Astrocyte of the cerebellum (primary cell): ENCODE data around the gene SORCS1.

Source experiments
- DNase-seq: peaks from one replicate; pipeline ENCODE4 v3.0.0-alpha.2; 2011; ENCODE audit warnings: low read depth
- H3K4me3 ChIP-seq: 2 replicates; pipeline ENCODE4 v1.5.1; 2011; ENCODE audit warnings: mild to moderate bottlenecking, low read depth, low read length, moderate library complexity
- in situ Hi-C: cut with HindIII; loops from 2 replicates; pipeline ENCODE4 v1.10.0; 2017; ENCODE audit warnings: low sequenced_read_pairs
- TF ChIP-seq, protein P1 (sequence below): IDR thresholded peaks from 2 replicates; pipeline ENCODE4 v1.5.1; 2012; ENCODE audit warnings: low read length, low read depth, moderate library complexity, mild to moderate bottlenecking; ENCODE audit errors: missing control alignments

Gene SORCS1

DNA sequence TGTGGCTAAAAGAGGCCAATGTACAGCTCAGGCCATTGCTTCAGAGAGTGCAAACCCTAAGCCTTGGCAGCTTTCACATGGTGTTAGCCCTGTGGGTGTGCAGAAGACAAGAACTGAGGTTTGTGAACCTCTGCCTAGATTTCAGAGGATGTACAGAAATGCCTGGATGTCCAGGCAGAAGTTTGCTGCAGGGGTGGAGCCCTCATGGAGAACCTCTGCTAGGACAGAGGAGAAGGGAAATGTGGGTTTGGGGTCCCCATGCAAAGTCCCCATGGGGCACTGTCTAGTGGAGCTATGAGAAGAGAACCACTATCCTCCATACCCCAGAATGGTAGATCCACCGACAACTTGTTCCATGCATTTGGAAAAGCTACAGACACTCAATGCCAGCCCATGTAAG lies 12.4 kb downstream of the SORCS1 start:
- in situ Hi-C loops: no loop called here
- H3K4me3 ChIP-seq: no peak overlapping the region
- no peak for DNase-seq
- TF ChIP-seq, protein P1, sequence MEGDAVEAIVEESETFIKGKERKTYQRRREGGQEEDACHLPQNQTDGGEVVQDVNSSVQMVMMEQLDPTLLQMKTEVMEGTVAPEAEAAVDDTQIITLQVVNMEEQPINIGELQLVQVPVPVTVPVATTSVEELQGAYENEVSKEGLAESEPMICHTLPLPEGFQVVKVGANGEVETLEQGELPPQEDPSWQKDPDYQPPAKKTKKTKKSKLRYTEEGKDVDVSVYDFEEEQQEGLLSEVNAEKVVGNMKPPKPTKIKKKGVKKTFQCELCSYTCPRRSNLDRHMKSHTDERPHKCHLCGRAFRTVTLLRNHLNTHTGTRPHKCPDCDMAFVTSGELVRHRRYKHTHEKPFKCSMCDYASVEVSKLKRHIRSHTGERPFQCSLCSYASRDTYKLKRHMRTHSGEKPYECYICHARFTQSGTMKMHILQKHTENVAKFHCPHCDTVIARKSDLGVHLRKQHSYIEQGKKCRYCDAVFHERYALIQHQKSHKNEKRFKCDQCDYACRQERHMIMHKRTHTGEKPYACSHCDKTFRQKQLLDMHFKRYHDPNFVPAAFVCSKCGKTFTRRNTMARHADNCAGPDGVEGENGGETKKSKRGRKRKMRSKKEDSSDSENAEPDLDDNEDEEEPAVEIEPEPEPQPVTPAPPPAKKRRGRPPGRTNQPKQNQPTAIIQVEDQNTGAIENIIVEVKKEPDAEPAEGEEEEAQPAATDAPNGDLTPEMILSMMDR: no peak

DNA sequence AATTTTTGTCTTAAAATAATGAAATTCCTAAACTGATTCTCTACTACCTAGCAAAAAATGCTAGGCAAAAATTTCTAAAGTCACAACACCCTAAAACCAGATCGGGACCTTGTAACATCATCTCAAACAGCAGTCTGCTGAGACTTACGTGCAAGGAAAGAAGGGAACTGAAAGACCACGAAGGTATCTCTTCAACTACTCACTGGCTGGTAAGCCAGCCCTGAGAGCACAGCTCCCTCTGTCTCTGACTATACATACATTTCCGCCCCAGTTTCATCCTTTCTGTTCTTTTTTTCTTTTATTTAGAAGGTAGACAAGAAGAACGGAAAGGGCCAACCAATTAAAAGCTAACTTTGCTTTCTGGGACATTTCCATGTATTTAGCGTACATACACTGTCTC lies 15.6 kb downstream of the SORCS1 start:
- TF ChIP-seq, protein P1: no peak
- no peak for DNase-seq
- in situ Hi-C loops: no loop called here
- H3K4me3 ChIP-seq: no peak overlapping the region

DNA sequence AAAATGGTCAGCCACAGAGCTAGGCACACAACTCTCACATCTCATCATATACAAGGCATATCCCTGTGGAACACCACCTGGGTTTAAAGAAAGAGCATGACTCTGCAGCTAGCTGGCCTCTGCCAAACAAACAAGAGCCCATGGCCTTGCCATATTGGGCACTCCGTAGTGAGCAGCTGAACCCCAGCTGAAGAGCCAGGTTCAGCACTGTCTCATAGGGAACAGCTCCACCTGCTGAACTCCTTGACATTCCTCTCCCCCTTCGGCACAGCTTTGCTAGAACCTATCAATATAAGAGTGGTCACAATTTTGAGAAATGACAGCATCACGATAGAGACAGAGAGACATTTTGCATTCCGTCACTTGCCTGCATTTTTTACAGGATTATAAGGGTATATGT lies 20.0 kb downstream of the SORCS1 start:
- in situ Hi-C loops: no loop called here
- no peak for DNase-seq
- no peak overlapping the region for H3K4me3 ChIP-seq
- TF ChIP-seq, protein P1: no peak

DNA sequence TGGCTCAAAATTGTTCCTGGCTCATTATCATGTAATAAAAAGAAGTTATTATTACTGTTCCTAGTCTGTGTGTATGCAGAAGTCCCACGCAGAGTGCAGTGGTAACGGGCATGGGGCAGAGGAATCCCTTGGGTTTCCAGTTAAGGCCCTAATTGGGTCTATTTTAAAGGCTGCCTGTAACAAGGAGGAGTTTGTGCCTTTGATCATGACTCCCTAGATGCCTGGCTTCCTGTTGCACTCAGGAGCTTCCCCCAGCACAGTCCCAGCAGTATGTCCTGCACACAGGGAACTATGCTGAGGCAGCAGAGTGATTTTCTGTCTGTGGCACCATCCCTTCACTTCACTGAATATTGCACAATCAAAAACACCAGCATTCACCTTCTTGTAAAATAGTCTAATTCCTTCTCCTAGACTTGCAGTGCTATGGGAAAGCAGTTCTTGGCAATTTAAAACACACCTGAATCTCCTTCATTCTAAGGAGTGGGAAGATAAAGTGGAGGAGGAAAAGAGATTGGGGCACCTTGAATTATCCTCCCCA lies 22.9 kb downstream of the SORCS1 start:
- TF ChIP-seq, protein P1: no peak
- DNase-seq: no peak
- H3K4me3 ChIP-seq: no peak overlapping the region
- in situ Hi-C loops: no loop called here

DNA sequence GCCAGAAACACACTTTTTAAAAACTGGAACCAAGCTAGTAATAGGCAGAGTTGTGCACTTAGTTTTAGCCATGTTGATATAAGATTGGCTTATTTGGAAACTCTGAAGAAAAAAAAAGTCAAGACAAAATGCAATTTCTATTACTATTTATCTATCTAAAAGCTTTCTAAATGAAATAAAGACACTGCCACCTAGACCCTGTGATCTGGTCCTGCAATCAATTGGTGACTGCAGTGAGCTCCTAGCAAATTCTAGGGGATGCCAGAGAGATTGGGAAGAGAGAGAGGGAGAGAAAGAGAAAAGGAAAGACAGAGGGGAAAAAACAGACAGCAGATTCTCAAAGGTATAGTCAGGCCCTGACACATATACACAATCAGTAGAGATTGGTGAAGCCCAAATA lies 25.3 kb downstream of the SORCS1 start:
- H3K4me3 ChIP-seq: no peak overlapping the region
- no peak for DNase-seq
- TF ChIP-seq, protein P1: no peak
- in situ Hi-C loops: no loop called here

DNA sequence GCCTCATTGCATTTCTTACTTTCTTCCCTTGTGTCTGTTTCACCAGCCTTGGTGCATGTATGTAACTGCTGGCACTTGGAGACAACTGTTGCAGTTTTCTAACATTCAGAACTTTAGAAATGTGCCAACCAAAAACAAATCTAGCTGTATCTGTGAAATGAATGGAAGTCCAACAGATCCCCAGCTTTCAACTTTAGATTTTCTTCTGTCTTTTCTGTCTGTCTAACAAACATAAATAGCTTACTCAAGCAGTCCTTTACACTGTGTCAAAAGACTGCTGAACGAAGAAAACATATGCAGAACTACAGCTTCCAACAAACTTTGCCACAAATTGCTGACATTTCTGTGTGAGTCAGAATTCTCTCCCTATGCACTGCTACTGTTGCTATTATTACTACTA lies 30.9 kb downstream of the SORCS1 start:
- TF ChIP-seq, protein P1: no peak
- no peak for DNase-seq
- in situ Hi-C loops: no loop called here
- no peak overlapping the region for H3K4me3 ChIP-seq

DNA sequence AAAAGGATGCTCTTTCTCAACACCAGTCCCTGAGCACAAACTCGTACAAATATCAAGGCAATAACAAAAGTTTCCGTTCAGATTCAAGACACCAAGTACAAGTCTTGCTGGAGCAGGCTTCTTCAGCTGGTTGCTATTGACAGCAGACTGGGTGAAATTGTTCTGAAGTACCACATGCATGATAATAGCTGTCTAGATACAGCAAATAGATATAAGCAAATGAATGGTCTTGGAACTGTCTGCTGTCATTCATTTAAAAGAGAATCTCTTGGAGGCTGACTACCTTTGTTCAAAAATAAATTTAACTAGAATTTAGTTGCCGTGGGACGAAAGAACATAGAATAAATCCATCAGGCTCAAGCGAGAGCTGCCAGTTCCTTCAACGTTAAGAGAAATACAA lies 35.5 kb downstream of the SORCS1 start:
- DNase-seq: no peak
- TF ChIP-seq, protein P1: no peak
- no peak overlapping the region for H3K4me3 ChIP-seq
- in situ Hi-C loops: no loop called here
